DOHH2 (cell line): Measurements from ENCODE around the gene EPS8L2.

ENCODE experiments used
- CTCF ChIP-seq: fragments of 200-600 bp; sonication (generic); IDR thresholded peaks from one replicate; pipeline ENCODE4 v1.5.1; 2014; ENCODE audit warnings: antibody characterized with exemption, mild to moderate bottlenecking, low read depth, low read length; ENCODE audit not compliant: poor library complexity, severe bottlenecking
- EZH2phosphoT487 ChIP-seq: fragments of 200-600 bp; sonication (generic); IDR thresholded peaks from 2 replicates; pipeline ENCODE4 v1.6.1; 2017; ENCODE audit warnings: borderline replicate concordance, mild to moderate bottlenecking, antibody characterized with exemption, low read length, moderate library complexity, mixed read lengths

- TF ChIP-seq EZH2phosphoT487 (no peak), CTCF (no peak)
Measured at GRCh38 chr11:727281-727701, 21.3 kb downstream of the EPS8L2 start.
